Osteocyte (in vitro differentiated cells): Measurements from ENCODE around the gene TUBB2B. TPM values are rescaled to one million over a fixed set of nuclear protein-coding genes. Genes with fewer than 3 reads are reported as not detected.

ENCODE experiments used
- DNase-seq: peaks from one replicate; pipeline ENCODE4 v3.0.0; 2021; ENCODE audit warnings: mixed read lengths; ENCODE audit not compliant: unreplicated experiment; ENCODE audit errors: extremely low spot score
- H3K27ac Mint-ChIP-seq: one replicate; pipeline ENCODE4 v1.8.0; 2021; ENCODE audit warnings: mild to moderate bottlenecking, mixed read lengths; ENCODE audit not compliant: unreplicated experiment
- H3K27me3 Mint-ChIP-seq: one replicate; pipeline ENCODE4 v1.8.0; 2021; ENCODE audit warnings: mixed read lengths; ENCODE audit not compliant: unreplicated experiment
- H3K36me3 Mint-ChIP-seq: one replicate; pipeline ENCODE4 v1.8.0; 2021; ENCODE audit warnings: mixed read lengths; ENCODE audit not compliant: unreplicated experiment
- H3K4me1 Mint-ChIP-seq: one replicate; pipeline ENCODE4 v1.8.0; 2021; ENCODE audit warnings: mixed read lengths; ENCODE audit not compliant: unreplicated experiment
- H3K4me3 Mint-ChIP-seq: one replicate; pipeline ENCODE4 v1.8.0; 2021; ENCODE audit warnings: mild to moderate bottlenecking, moderate library complexity, mixed read lengths; ENCODE audit not compliant: unreplicated experiment
- H3K9me3 Mint-ChIP-seq: one replicate; pipeline ENCODE4 v1.8.0; 2021; ENCODE audit warnings: mixed read lengths; ENCODE audit not compliant: unreplicated experiment
- CTCF ChIP-seq: fragments of 200-600 bp; sonication (generic); IDR thresholded peaks from 2 replicates; pipeline ENCODE4 v1.5.0; 2021; ENCODE audit warnings: antibody characterized with exemption, mild to moderate bottlenecking, moderate library complexity
- total RNA-seq: library from RNA; stranded (reverse); gene quantifications from 2 replicates; pipeline ENCODE4 v1.2.1, GENCODE V29; 2021

The TUBB2B gene
- total RNA-seq, 1 donor from 2014 or later: 61.7 TPM

GRCh38 chr6:3211681-3212080 is 15.8 kb downstream of the TUBB2B start:
- Mint-ChIP-seq H3K4me3 (no peak overlapping the region), H3K9me3 (no peaks in the 10 kb centered on the region), H3K27me3 (no peaks in the 10 kb centered on the region), H3K4me1 (peaks cover 38% of the 10 kb centered on the region), H3K27ac (peak overlapping the region; percentile 71), H3K36me3 (no peaks in the 10 kb centered on the region)
- TF ChIP-seq CTCF: no peak
- DNase-seq: peak; percentile 76

GRCh38 chr6:3210024-3210610 is 17.3 kb downstream of the TUBB2B start:
- TF ChIP-seq CTCF: no peak
- peak; percentile 70 for DNase-seq
- Mint-ChIP-seq H3K27me3 (no peaks in the 10 kb centered on the region), H3K4me3 (no peak overlapping the region), H3K4me1 (peaks cover 46% of the 10 kb centered on the region), H3K36me3 (no peaks in the 10 kb centered on the region), H3K27ac (no peak overlapping the region), H3K9me3 (no peaks in the 10 kb centered on the region)

- no peaks in the 10 kb centered on the region for H3K27me3 Mint-ChIP-seq
- peaks cover 40% of the 10 kb centered on the region for H3K4me1 Mint-ChIP-seq
- H3K27ac Mint-ChIP-seq: peak overlapping the region; percentile 91
- TF ChIP-seq CTCF: peak; percentile 41
- H3K9me3 Mint-ChIP-seq: no peaks in the 10 kb centered on the region
- peak overlapping the region; percentile 0 for H3K4me3 Mint-ChIP-seq
- no peaks in the 10 kb centered on the region for H3K36me3 Mint-ChIP-seq
- DNase-seq: peak; percentile 86
Observed at GRCh38 chr6:3209114-3210023, 18.1 kb downstream of the TUBB2B start.

- no peaks in the 10 kb centered on the region for H3K9me3 Mint-ChIP-seq
- H3K36me3 Mint-ChIP-seq: no peaks in the 10 kb centered on the region
- peak overlapping the region; percentile 91 for H3K27ac Mint-ChIP-seq
- H3K4me1 Mint-ChIP-seq: peaks cover 40% of the 10 kb centered on the region
- H3K4me3 Mint-ChIP-seq: peak overlapping the region; percentile 0
- H3K27me3 Mint-ChIP-seq: no peaks in the 10 kb centered on the region
- no peak for TF ChIP-seq CTCF
- DNase-seq: no peak
Observed at GRCh38 chr6:3208775-3209113, 18.7 kb downstream of the TUBB2B start.

GRCh38 chr6:3208098-3208774 is 19.2 kb downstream of the TUBB2B start:
- Mint-ChIP-seq H3K9me3 (no peaks in the 10 kb centered on the region), H3K4me1 (peaks cover 40% of the 10 kb centered on the region), H3K27me3 (no peaks in the 10 kb centered on the region), H3K4me3 (peak overlapping the region; percentile 31), H3K27ac (peak overlapping the region; percentile 91), H3K36me3 (no peaks in the 10 kb centered on the region)
- DNase-seq: peak; percentile 71
- TF ChIP-seq CTCF: no peak
